HG02938 (cell line): ENCODE measurements around the gene SORCS3.

Source experiments
- ATAC-seq: cut with Tn5 transposase; IDR thresholded peaks from one replicate; pipeline ENCODE4 v1.9.1; 2021; ENCODE audit warnings: mild to moderate bottlenecking, moderate library complexity; ENCODE audit not compliant: unreplicated experiment

SORCS3 gene

GRCh38 chr10:104641187-104641936 is at the start of gene SORCS3:
Gene SORCS3, plus strand, starts transcription at chr10:104641290.
- ATAC-seq, result no peak

- no peak for ATAC-seq
Measured at GRCh38 chr10:104591441-104591840, 49.6 kb upstream of the SORCS3 start.

- no peak for ATAC-seq
Measured at GRCh38 chr10:104601166-104601565, 39.9 kb upstream of the SORCS3 start.

GRCh38 chr10:104608091-104608828 is 32.8 kb upstream of the SORCS3 start:
- ATAC-seq, result no peak

- no peak for ATAC-seq
Measured at GRCh38 chr10:104612571-104613205, 28.4 kb upstream of the SORCS3 start.

GRCh38 chr10:104613406-104613805 is 27.7 kb upstream of the SORCS3 start:
- ATAC-seq, result no peak

- ATAC-seq, result peak; percentile 85
Measured at GRCh38 chr10:104614245-104614831, 26.8 kb upstream of the SORCS3 start.

DNA sequence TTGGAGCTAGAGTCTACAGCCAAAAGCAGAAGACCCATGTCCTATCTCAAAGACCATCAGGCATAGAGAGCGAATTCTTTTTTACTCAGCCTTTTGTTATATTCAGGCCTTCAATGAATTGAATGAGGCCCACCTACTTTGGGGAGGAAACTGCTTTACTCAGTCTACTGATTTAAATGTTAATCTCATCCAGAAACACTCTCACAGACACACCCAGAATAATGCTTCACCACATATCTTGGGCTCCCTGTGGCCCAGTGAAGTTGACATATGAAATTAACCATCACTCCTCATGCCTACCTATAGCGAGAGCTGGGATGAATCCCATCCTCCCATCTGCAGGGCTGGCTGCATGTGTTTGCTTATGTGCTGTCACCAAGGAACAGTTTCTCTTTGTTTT is 26.0 kb upstream of the SORCS3 start:
- ATAC-seq, result no peak

GRCh38 chr10:104617831-104618230 is 23.3 kb upstream of the SORCS3 start:
- no peak for ATAC-seq

DNA sequence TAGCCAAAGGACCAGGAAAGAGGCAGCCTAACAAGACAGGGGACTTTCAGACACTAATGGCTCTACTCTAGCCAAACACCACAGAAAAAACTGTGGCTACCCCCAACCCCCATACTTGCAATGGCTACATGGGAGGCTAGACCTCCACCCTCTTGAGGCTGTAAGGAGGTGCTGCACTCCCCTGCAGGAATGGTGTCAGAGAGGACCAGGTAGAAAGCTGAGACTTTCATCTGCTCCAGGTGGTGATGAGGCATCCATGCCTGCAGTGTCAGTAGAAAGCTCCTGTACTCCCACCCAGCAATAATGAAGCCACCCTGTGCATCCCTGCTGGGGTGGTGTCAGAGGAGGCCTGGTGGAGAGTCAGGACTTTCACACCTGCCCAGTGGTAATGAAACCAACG is 18.9 kb upstream of the SORCS3 start:
- ATAC-seq, result no peak

DNA sequence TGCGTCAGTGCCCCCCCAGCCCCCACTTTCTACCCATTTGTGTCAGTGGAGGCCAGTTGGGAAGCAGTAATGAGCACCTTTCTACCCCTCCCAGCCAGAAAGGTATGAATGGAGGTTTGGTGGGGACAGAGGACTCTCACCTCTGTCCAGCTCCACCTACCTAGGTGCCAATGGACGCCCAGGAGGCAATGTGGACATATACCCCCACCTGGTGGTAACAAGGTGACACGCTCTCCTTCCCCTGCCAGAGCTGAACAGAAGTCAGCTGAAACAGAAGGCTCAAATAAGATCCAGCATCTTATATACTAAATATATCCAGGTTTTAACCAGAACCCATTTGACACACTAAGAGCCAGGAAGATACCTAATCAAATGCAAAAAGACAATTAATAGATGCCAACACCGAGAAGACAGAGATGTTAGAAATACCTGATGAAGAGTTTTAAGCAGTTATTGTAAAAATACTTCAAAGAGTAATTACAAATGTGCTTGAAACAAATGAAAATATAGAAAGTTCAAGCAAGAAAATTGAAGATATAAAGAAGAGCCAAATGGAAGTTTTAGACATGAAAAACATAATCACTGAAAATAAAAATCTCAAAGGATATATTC is 18.4 kb upstream of the SORCS3 start:
- no peak for ATAC-seq

DNA sequence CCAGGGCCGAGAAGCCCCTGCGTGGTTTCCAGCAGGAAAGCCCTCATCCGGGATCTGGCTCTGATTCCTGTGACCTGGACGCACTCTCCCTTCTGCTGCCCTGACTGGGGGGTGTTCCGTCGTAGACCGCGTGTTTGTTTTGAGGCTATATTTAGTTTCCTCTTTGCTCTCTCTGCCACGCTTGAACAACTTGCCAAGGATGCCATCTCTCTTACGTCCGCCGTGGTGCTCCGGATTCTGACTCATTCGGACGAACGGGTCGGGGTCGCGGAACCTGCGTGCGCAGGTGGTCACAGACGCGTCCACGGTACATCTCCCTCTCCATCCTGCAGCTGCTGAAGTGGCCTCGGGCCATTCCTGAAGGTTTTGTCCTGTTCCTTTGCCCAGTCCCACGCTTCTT is 10.4 kb upstream of the SORCS3 start:
- ATAC-seq, result no peak

DNA sequence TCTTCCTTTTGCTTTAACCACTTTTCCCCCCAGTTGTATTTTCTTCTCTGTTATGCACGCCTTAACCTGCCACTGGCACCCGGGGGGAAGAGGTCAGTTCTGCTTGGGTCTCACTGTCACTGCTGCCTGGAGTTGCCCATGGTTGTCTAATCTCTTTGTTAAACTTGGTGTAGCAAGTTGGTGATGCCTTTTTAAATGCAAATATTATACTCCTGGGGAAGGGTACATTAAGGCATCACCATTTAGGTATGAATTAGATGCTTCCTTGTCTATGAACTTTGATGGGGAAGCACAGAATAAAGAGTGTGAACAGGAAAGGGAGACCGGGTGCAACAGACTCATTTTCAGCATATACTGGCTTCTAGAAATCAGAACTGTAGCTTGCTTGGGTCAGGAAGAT is 9.1 kb upstream of the SORCS3 start:
- no peak for ATAC-seq

- ATAC-seq, result no peak
Measured at GRCh38 chr10:104638861-104639589, 2.1 kb upstream of the SORCS3 start.

DNA sequence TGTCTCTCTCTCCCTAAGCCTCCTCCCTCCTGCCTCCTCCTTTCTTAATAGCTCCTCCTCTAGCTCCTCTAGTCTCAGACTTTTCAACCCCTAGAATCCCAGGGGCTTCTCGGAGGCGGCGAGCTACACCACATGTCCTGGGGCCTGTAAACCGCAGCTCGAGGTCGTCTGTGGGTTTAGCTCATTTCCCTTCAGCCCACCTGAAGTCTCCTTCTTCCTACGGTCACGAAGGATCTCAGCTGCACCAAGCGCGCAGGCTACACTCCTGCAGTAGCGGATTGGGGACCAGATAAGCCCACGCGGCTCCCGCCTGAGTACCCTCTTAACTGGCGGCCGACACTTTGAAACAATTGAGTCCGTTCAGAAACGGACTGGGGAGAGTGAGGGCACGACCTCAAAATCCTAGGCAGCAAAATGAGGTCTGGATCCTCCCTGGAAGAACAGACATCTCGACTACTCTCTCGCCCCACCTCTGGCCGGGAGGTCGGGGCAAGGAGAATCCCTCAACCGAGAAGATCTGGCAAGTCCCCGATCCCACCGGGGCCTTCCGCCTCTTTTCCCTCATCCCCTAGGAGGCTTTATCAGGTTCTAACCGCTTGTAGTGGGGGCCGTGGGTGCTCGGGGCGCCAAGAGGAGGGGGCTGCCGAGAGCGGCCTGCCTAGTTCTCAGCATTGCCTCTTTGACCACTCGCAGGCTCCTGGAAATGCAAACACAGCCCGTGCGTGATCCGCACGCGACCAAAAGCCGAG is 1.3 kb upstream of the SORCS3 start:
- no peak for ATAC-seq

DNA sequence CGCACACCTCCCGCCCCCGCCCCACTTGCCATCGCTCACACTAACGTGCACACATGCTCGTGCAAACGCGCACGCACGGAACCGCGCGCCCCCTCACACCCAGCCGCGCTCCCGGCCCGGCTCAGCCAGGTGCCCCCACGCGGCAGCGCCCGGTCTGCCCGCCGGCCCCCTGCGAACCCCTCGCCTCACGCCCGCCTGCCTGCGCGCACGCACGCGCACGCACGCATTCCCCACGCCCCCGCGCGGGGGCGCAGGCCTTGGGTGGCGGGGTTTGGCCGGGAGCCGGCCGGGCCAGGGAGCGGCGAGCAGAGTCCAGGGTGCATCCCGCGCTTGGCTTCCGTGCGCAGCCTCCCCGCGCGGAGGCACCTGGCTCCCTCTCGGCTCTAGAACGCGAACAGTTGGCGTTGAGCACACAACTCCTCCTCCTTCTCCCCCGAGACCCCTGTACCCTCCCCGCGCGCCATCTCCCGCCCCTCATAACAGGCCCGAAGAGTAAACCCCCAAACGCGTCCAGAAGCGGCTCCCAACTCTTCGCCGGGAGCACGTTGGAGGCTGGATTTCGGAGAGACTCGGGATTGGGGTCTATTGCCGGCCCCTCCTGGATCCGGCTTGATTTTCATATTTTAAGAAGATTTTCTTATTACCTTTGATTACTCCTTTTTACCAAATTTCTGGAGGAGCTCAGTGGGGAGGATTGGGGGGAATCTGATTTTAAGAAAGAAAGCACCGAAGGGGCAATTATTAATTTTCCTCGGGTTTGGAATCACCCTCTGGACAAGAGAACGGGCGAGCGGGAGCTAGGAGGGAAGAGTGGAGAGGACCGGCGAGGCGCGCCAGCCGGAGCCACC is 527 bp upstream of the SORCS3 start:
- ATAC-seq, result no peak

GRCh38 chr10:104641937-104642657 is 1.0 kb downstream of the SORCS3 start:
- no peak for ATAC-seq

DNA sequence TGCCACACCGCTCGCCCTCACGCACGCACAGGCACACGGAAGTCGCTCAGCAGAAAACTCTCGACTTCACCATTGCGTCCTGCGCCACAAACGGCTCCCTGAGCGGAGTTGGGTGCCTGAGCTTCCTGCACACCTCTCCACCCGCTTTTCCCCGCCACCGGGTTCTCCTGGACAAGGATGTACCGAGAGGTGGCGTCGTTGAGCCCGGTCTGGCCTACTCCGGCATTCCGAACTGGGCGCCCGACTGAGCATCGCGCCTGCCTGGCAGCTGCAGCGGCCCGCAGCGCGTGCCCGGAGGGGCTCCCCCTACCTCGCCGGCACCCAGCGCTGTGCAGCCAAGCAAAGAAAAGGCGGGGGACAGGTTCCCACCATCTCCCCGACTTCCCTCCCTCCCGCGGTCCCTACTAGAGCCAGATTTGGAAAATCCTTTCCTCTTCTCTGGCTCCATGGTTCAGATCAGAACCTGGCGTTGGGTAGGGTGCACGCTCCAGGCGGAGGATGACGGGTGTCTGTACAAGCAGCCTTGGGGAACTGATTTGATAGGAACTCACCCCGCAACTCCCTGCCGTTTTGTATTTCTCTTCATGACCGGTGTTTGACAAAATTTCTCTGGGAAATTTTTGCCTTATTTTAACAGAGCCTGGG is 1.7 kb downstream of the SORCS3 start:
- ATAC-seq, result no peak
